ENCODE data around the gene LRP3. TPM values are rescaled to one million over a fixed set of nuclear protein-coding genes. Genes with fewer than 3 reads are reported as not detected.

The LRP3 gene
- total RNA-seq, 1 donor from 2014 or later = 43.3 TPM

DNA sequence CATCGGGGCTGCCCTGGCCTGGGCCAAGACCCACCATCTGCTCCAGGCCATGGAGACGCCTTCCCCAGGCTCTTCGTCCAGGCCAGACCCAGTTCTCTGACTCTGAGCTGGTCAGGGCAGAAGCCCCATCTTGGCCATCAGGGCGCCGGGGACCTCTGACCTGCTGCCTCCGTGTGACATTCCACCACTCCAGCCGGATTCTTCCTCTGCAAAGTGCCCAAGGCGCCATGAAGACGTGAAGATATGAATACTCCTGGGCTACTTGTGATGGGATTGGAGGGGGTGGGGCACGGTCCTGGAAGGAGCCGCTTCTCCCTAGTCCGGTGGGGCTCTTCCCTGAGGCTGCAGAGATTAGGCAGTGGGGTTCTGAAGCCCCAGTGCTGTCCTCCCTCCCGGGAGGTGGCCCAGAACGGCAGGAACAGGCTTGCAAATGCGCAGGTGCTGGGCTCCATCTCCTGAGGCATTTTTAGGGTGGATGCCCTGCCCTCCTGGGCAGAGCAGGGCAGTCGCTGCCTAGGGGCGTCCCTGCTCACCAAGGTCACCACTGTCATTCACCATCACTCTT lies 57.5 kb downstream of the LRP3 start:
- DNase-seq (ENCODE audit: low spot score) = no peak

DNA sequence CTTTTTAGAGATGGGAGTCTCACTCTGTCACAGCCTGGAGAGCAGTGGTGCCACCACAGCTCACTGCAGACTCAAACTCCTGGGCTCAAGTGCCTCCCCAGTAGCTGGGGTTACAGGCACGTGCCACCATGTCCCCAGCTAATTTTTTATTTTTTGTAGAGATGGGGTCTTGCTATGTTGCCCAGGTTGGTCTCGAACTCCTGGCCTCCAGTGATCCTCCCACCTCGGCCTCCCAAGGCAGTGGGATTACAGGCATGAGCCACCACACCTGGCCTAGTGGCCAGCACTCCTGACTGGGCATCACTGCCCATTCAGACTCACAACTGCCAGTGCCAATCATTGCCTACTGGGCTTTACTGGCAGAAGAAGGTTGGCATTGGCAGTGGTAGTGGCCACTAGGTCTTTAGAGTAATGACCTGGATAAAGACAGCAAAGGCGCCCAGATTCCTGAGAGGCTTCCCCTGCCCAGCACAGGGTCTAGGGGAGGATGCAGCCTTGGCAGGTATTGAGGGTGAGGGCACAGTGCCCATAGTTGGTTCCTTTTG lies 58.4 kb downstream of the LRP3 start:
- no peak for DNase-seq (ENCODE audit: low spot score)

DNA sequence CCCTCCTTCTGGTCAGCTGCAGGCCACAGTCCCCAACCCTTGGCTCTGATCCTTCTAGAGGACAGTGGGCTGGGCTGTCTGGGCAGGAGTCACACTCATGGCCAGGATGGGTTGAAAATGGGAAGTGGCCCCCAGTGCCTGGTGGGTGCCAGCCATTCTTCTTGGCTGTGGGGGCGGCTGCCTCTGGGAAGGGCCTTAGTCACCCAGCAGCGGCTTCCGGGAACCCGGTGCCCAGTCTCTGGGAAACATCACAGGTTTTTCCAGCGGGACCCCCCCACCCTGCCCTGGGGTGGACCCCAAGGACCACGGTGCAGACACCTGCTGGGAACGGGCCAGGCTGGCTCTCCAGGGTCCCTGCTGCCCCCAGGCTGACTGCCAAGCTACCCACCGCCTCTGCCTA lies 58.8 kb downstream of the LRP3 start:
- DNase-seq (ENCODE audit: low spot score) = no peak

- no peak for DNase-seq (ENCODE audit: low spot score)
These were observed 60.2 kb downstream of the LRP3 start for GRCh38 chr19:33254245-33254824.

DNA sequence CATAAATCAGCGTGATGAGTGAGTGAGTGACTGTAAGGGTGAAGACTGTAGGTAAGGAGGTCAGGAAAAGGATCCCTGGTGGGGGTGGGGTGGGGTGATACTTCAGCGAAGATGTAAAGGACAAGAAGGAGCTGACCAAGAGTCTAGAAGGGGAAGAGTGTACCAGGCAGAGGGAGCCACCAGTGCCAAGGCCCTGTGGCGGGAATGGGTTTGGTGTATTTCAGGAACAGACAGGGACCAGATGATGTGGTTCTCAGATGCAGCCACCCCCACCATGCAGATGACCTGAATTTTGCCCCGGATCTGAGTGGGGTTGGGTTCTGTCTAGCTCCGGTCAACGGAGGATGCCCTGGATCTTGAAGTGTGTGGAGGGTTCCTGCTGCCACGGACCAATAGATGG lies 61.7 kb downstream of the LRP3 start:
- DNase-seq (ENCODE audit: low spot score) = no peak

- no peak for DNase-seq (ENCODE audit: low spot score)
These were observed 62.1 kb downstream of the LRP3 start for GRCh38 chr19:33256261-33256660.

DNA sequence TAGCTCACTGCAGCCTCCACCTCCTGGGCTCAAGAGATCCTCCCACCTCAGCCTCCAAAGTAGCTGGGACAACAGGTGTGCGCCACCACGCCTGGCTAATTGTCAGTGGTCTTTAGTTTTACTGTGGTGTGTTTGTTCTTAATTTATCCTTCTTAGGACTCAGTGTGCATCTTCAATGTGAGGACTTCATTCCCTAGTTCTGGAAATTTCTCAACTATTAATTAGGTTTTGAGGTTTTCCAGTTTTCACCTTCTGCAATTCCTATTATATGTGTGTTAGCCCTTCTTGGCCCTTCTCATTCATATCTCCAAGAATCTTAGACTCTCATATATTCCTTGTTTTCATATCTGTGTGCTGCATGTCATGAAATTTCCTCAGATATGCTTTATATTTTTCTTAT lies 63.7 kb downstream of the LRP3 start:
- DNase-seq (ENCODE audit: low spot score) = no peak

Other genes starting within 250 kb of the LRP3 start
- 15.4 TPM for gene CEP89, start 222.4 kb upstream of the LRP3 start, total RNA-seq
- gene FAAP24, start 222.1 kb upstream of the LRP3 start, total RNA-seq = 0.84 TPM
- 2.1 TPM for gene RHPN2, start 129.4 kb upstream of the LRP3 start, total RNA-seq
- gene GPATCH1, start 113.1 kb upstream of the LRP3 start, total RNA-seq = 6.2 TPM
- not detected for gene WDR88, start 62.2 kb upstream of the LRP3 start, total RNA-seq
- gene SLC7A10, start 31.5 kb downstream of the LRP3 start, total RNA-seq = 24.2 TPM
- gene CEBPA, start 108.2 kb downstream of the LRP3 start, total RNA-seq = 263 TPM
- gene CEBPG, start 179.4 kb downstream of the LRP3 start, total RNA-seq = 33.0 TPM

All from mesenteric fat pad (tissue), 1 donor.